LNCAP (cell line): ENCODE data around the gene MAGED4B.
"Not testable (repeated sequence)": the region's sequence is repeated elsewhere in the genome, so short reads cannot be mapped to it uniquely, and the experiment has no call there.

Source experiments
- CTCF ChIP-seq: fragments of 450-650 bp; IDR thresholded peaks from 2 replicates; pipeline ENCODE4 v1.5.1; 2017; ENCODE audit warnings: mild to moderate bottlenecking

The MAGED4B gene

GRCh38 chrX:52068666-52069640 lies at the start of gene MAGED4B:
Gene MAGED4B (minus strand): TSS chrX:52069183. CDS start chrX:52068172, 1,011 bp downstream.
- not testable (repeated sequence) for TF ChIP-seq CTCF

GRCh38 chrX:52118262-52118661 lies 49.3 kb upstream of the MAGED4B start:
- TF ChIP-seq CTCF, result no peak

- TF ChIP-seq CTCF, result no peak
Measured at GRCh38 chrX:52082578-52082977, 13.6 kb upstream of the MAGED4B start.

GRCh38 chrX:52078131-52078530 lies 9.1 kb upstream of the MAGED4B start:
- no peak for TF ChIP-seq CTCF

- no peak for TF ChIP-seq CTCF
Measured at GRCh38 chrX:52034211-52034610, 34.8 kb downstream of the MAGED4B start.

- TF ChIP-seq CTCF, result no peak
Measured at GRCh38 chrX:52031371-52031770, 37.6 kb downstream of the MAGED4B start.

GRCh38 chrX:52015794-52016193 lies 53.2 kb downstream of the MAGED4B start:
- TF ChIP-seq CTCF, result no peak
